NCI-H1694 treated with DMSO at 0.1 percent for 48 hours (cell line): ENCODE data around the gene B4GALT2.

Experiments
- DNase-seq: peaks from one replicate; lab custom pipeline; 2025; lab: John Stamatoyannopoulos, UW

Gene B4GALT2

GRCh38 chr1:43946236-43947060 lies 32.6 kb upstream of the B4GALT2 start, which contains the start of gene IPO13:
TSS of gene IPO13 (plus strand) at chr1:43946950. CDS start at chr1:43947601, 651 bp downstream.
- peak; percentile 83 for DNase-seq

DNA sequence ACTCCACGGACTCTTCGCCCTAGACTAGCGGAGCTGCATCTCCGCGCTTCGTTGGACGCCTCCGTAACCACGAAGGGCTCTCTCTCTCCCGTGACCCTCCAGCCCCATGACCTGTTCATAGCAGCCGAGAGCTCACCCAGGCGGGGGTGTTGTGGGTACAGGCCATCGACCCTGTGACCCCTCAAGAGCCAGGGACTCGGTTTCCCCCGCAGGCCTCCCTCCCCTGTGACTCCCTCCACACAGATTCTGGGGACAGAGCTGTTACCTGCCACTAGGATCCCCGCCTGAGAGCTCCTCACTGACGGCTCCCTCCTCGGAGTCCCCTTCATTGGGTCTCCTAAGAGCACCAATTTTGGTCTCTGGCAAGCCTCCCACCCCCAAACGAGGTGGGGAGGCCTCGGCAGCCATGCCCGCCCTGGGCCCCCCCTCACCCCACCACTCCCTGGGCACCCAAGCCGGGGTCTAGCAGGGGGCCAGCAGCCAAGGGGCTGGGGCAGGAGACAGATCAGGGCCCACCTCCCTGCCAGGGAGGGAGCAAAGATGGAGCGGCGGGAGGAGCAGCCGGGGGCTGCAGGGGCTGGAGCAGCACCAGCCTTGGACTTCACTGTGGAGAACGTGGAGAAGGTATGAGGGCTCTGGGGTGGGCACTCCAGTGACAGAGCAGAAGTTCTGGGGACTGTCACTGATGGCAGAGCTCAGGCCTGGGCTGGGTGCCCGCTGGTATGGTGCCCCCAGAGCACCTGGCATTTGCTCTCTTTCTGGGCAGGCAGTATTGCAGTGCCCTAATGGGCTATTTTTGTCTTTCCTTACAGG lies 31.7 kb upstream of the B4GALT2 start:
- no peak for DNase-seq

- no peak for DNase-seq
Observed at GRCh38 chr1:43947874-43948437, 31.1 kb upstream of the B4GALT2 start.

- no peak for DNase-seq
Observed at GRCh38 chr1:43949678-43950077, 29.3 kb upstream of the B4GALT2 start.

DNA sequence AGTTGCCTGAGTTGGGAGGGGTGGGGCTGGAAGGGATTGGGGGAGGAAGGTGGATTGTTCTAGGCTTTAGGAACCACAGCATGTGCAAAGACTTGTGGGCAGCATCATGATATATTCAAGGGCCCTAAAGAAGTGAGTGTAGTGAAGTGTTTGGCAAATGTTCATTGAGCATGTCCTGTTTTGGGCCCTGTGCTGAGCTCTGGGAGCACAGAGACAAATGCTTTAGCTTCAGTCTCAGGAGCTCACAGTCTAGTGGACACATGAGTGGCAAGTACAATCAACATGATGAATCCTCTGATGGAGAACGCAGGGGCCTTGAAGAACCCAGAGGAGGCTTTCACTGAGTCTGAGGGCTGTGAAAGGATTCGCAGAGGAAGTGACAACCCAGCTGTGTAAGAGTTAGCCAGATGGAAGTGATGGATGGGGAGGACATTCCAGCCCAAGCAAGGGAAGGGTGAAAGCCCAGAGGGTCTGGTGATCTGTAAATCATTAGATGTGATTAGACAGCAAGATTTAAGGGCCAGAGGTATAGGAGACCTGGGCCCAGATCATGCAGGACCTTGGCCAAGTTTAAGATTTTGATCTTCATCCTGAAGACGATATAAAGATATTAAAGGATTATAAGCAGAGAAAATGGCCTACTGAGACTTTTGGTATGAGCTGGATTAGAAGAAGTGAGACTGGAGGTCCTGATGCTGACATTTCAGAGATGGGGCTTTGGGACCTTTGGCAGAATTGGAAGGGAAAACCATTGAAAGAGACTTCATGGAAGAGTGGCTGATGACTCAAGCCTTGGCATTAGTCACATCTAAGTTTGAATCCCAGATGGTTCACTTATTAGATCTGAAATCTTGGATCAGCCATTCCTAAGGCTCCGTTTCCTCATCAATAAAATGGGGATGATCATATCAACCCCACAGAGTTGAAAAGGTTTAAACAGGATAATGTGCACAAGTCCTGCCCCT lies 27.7 kb upstream of the B4GALT2 start:
- DNase-seq = no peak

DNA sequence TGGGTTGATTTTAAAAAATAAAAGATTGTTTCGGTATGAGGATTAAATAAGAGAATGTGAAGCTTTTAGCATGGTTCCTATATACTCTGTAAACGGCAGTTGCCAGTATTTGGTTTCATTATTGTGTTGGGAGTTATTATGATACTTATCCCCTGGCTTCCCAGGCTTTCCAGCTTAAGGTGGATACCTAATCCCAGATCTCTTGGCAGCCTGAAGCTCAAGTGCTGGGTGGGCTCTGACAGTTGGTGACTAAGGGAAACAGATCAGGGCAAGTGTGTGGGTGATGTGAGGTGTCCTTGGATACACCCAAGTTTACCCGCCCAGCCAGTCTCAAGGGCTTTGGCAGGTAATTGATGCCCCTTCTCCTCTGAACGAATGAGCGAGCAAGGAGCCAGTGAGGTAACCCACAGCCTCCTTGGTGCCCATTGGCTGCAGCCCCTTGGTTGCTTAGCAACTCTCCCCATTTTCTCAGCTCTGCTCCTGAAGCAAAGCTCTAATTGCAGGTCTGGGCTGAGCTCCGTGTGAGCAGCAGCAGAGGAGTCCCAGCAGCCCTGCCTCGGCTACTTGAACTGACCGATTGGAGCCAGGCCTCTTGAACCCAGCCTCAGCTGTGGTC lies 26.2 kb upstream of the B4GALT2 start:
- no peak for DNase-seq

DNA sequence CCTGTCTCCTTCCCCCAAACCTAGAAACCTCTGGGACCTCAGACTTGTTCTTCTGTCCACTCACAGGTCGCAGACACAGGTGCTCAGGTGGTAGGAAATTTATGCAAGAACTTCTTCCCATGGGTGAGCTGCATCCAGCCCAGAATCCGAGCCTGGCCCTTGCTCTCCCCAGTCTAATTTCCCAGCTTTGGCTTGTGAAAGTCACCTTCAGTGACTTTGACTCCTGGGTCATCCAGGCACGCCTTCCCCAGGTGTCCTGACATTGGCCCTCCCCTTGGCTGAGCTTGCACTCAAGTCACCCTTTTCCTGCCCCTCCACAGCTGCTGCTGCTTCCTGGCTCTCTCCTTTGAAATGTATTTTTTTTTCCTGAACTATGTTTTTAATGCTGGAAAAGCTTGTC lies 25.6 kb upstream of the B4GALT2 start:
- no peak for DNase-seq

DNA sequence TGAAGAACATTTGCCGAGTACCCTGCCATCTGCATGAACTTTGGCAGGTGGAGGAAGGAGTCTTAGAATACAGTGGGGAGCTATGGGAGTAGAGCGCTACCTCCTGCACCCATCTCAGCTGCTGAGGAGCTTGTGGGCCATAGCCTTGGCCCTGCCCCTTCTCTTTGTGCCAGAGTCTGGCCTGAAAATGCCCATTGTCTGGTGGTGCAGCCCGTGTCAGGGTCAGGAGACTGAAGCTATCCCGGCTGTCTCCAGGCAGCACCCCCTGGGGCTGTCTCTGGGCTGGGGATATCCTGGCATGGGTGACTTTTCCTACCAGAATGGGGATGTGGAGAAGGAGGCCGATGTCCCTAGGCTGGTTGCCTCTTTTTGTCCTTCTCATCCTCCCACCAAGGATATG lies 25.0 kb upstream of the B4GALT2 start:
- DNase-seq = no peak

GRCh38 chr1:43956234-43956633 lies 22.8 kb upstream of the B4GALT2 start:
- no peak for DNase-seq

- DNase-seq = no peak
Observed at GRCh38 chr1:43957407-43958040, 21.5 kb upstream of the B4GALT2 start.

GRCh38 chr1:43958351-43959255 lies 20.4 kb upstream of the B4GALT2 start:
- DNase-seq = no peak

DNA sequence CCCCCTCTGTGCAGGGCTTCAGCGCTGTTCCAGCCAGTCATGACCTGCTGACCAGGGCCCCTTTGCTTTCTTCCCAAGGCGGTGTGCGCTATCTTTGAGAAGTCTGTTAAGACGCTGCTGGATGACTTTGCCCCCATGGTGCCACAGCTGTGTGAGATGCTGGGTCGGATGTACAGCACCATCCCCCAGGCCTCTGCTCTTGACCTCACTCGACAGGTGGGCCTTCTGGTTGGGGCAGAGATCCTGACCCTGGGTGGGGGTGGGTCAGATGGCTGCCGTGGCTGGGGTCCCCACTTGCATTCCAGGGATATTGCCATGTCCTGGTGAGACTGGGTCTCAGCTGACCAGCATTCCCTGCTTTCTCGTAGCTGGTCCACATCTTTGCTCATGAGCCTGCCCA lies 18.2 kb upstream of the B4GALT2 start:
- DNase-seq = no peak

DNA sequence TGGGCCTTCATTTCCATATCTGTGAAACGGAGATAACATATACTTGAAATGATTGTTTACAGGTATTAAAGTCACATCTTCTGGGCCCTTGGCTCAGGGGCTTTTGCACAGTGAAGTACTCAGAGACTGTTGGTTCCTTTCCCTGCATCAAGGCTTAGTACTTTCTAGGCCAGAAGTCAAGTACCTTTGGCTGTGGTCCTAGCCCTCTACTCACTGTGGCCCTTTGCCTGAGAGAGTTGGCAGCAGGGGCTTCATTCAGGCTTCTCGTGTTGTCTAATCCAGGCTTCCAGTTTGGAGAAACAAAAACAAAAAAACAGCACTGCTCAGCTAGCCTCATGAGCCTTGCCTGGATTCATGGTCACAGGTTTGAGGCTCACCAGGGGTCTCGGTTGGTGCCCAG lies 17.3 kb upstream of the B4GALT2 start:
- no peak for DNase-seq

GRCh38 chr1:43962324-43962723 lies 16.7 kb upstream of the B4GALT2 start:
- DNase-seq = no peak

- DNase-seq = no peak
Observed at GRCh38 chr1:43963006-43963405, 16.0 kb upstream of the B4GALT2 start.

DNA sequence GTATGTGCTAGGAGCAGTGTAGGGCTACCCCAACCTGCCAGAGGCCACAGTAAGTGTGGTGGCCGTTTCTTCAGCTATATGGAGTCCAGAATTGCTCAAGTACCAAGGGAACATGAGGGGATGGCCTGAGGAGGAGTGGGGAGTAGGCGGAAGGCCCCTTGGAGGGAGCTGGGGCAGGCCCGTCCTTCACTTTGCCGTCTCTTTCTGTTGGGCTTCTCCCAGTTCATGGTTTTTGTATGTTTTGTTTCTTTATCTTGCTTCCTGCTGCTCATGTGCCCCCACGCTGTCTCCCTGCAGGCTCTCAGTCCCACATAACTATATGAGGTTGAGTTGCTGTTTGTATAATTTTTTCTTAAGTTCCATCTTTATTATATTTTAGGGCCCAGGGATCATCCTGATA lies 15.1 kb upstream of the B4GALT2 start:
- DNase-seq = no peak

- no peak for DNase-seq
Observed at GRCh38 chr1:43965316-43965715, 13.7 kb upstream of the B4GALT2 start.

GRCh38 chr1:43968348-43968948 lies 10.6 kb upstream of the B4GALT2 start:
- DNase-seq = no peak

DNA sequence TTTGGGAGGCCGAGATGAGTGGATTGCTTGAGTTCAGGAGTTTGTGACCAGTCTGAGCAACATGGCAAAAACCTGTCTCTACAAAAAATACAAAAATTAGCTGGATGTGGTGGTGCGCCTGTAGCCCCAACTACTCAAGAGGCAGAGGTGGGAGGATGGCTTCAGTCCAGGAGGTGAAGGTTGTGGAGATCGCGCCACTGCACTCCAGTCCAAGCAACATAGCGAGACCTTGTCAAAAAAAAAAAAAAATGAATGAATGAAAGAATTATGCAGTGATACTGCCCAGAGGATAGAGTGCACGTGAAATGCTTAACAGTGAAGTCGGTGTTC lies 9.6 kb upstream of the B4GALT2 start:
- no peak for DNase-seq
